Chondrocyte (in vitro differentiated cells): ENCODE results near the gene NR5A1. TPM values are rescaled to one million over a fixed set of nuclear protein-coding genes. Genes with fewer than 3 reads are reported as not detected.

Source experiments
- DNase-seq: peaks from one replicate; pipeline ENCODE4 v3.0.0; 2021; ENCODE audit warnings: mixed read lengths, low spot score
- H3K27ac Mint-ChIP-seq: one replicate; pipeline ENCODE4 v1.8.0; 2021; ENCODE audit warnings: mild to moderate bottlenecking, moderate library complexity, mixed read lengths; ENCODE audit not compliant: unreplicated experiment
- H3K27me3 Mint-ChIP-seq: 2 replicates; pipeline ENCODE4 v1.8.0; 2021; ENCODE audit warnings: low read depth, mixed read lengths
- H3K36me3 Mint-ChIP-seq: 2 replicates; pipeline ENCODE4 v1.8.0; 2021; ENCODE audit warnings: low read depth, mixed read lengths
- H3K4me1 Mint-ChIP-seq: 2 replicates; pipeline ENCODE4 v1.8.0; 2021; ENCODE audit warnings: low read depth, mild to moderate bottlenecking, mixed read lengths
- H3K4me3 Mint-ChIP-seq: one replicate; pipeline ENCODE4 v1.8.0; 2021; ENCODE audit warnings: mild to moderate bottlenecking, moderate library complexity, mixed read lengths; ENCODE audit not compliant: unreplicated experiment
- H3K9me3 Mint-ChIP-seq: 2 replicates; pipeline ENCODE4 v1.8.0; 2021; ENCODE audit warnings: low read depth, mixed read lengths
- CTCF ChIP-seq: fragments of 200-600 bp; sonication (generic); IDR thresholded peaks from 2 replicates; pipeline ENCODE4 v1.5.0; 2021; ENCODE audit warnings: antibody characterized with exemption, mild to moderate bottlenecking, moderate library complexity
- total RNA-seq: library from RNA; stranded (reverse); gene quantifications from 3 replicates; pipeline ENCODE4 v1.2.1, GENCODE V29; 2021

Gene NR5A1
- total RNA-seq, 1 donor from 2014 or later, result not detected

- no peak overlapping the region for H3K4me3 Mint-ChIP-seq
- no peak overlapping the region for H3K27ac Mint-ChIP-seq
- peaks cover 5% of the 10 kb centered on the region for H3K4me1 Mint-ChIP-seq
- H3K27me3 Mint-ChIP-seq, result peaks cover 46% of the 10 kb centered on the region
- no peaks in the 10 kb centered on the region for H3K9me3 Mint-ChIP-seq
- peaks cover 2% of the 10 kb centered on the region for H3K36me3 Mint-ChIP-seq
- TF ChIP-seq CTCF, result no peak
- no peak for DNase-seq
Observed at GRCh38 chr9:124499216-124499615, 8.0 kb downstream of the NR5A1 start.

GRCh38 chr9:124498499-124499146 lies 8.6 kb downstream of the NR5A1 start:
- H3K4me1 Mint-ChIP-seq, result peaks cover under 1% of the 10 kb centered on the region
- peaks cover 45% of the 10 kb centered on the region for H3K27me3 Mint-ChIP-seq
- no peaks in the 10 kb centered on the region for H3K36me3 Mint-ChIP-seq
- no peak for DNase-seq
- no peak for TF ChIP-seq CTCF
- no peaks in the 10 kb centered on the region for H3K9me3 Mint-ChIP-seq
- H3K27ac Mint-ChIP-seq, result no peak overlapping the region
- no peak overlapping the region for H3K4me3 Mint-ChIP-seq

- no peak for DNase-seq
- Mint-ChIP-seq H3K9me3 (no peaks in the 10 kb centered on the region), H3K27ac (no peak overlapping the region), H3K4me1 (no peaks in the 10 kb centered on the region), H3K36me3 (no peaks in the 10 kb centered on the region), H3K4me3 (no peak overlapping the region), H3K27me3 (peaks cover 42% of the 10 kb centered on the region)
- no peak for TF ChIP-seq CTCF
Observed at GRCh38 chr9:124498040-124498439, 9.2 kb downstream of the NR5A1 start.

- Mint-ChIP-seq H3K36me3 (no peaks in the 10 kb centered on the region), H3K4me3 (no peak overlapping the region), H3K27me3 (peaks cover 41% of the 10 kb centered on the region), H3K4me1 (no peaks in the 10 kb centered on the region), H3K9me3 (no peaks in the 10 kb centered on the region), H3K27ac (no peak overlapping the region)
- TF ChIP-seq CTCF, result no peak
- DNase-seq, result no peak
Observed at GRCh38 chr9:124497441-124497840, 9.8 kb downstream of the NR5A1 start.

GRCh38 chr9:124496463-124496862 lies 10.7 kb downstream of the NR5A1 start:
- peaks cover 39% of the 10 kb centered on the region for H3K27me3 Mint-ChIP-seq
- no peak for DNase-seq
- H3K27ac Mint-ChIP-seq, result no peak overlapping the region
- H3K4me1 Mint-ChIP-seq, result no peaks in the 10 kb centered on the region
- H3K36me3 Mint-ChIP-seq, result no peaks in the 10 kb centered on the region
- TF ChIP-seq CTCF, result no peak
- H3K9me3 Mint-ChIP-seq, result no peaks in the 10 kb centered on the region
- H3K4me3 Mint-ChIP-seq, result no peak overlapping the region
